T-helper 2 cell (primary cell): ENCODE data around the gene CIDEA.

Experiments
- DNase-seq, 5 experiments: peaks; one replicate each; pipeline versions ENCODE4 v3.0.0 to v3.0.0-alpha.2; 2012 to 2022

Gene CIDEA

GRCh38 chr18:12324991-12325725, 71.0 kb downstream of the CIDEA start:
- DNase-seq: no peak

GRCh38 chr18:12325726-12326245, 71.6 kb downstream of the CIDEA start:
- no peak for DNase-seq

GRCh38 chr18:12326711-12327460, 72.7 kb downstream of the CIDEA start:
- no peak for DNase-seq
